B cell (primary cell): ENCODE results near the gene KLK2. TPM values are rescaled to one million over a fixed set of nuclear protein-coding genes. Genes with fewer than 3 reads are reported as not detected.

Experiments
- ATAC-seq: fragments of 200-7000 bp; cut with Tn5 transposase; one replicate; pipeline ENCODE4 v1.10.0; 2021; ENCODE audit warnings: low read depth, mild to moderate bottlenecking, moderate number of reproducible peaks, moderate library complexity
- CTCF ChIA-PET: fragments of 350-600 bp; sonication (Branson Sonifier 250); formaldehyde crosslinking; loops from one replicate; lab custom pipeline; 2021; ENCODE audit warnings: antibody characterized with exemption, inconsistent platforms; lab: Charles Lee
- POLR2A ChIA-PET: fragments of 350-600 bp; sonication (Branson Sonifier 250); formaldehyde crosslinking; loops from one replicate; lab custom pipeline; 2021; ENCODE audit warnings: antibody characterized with exemption; lab: Charles Lee
- DNase-seq: peaks from one replicate; pipeline ENCODE4 v3.0.0; 2013
- H2AFZ ChIP-seq: 2 replicates; pipeline ENCODE4 v1.6.1; 2012; ENCODE audit warnings: mild to moderate bottlenecking, low read depth, low read length; ENCODE audit not compliant: insufficient read depth, poor library complexity, severe bottlenecking
- H3K27ac ChIP-seq, 2 donors: 1 replicate in 1 of 2; 2 replicates in 1 of 2; pipeline ENCODE4 v1.5.1; 2012 to 2013; ENCODE audit warnings: low read length in 2 of 2, mild to moderate bottlenecking in 2 of 2, moderate library complexity in 1 of 2
- H3K27me3 ChIP-seq, 4 experiments: fragments of 200-600 bp in 1 of 4; sonication (generic) in 1 of 4; replicated peaks in 1 of 4; 1 replicate in 2 of 4; 2 replicates in 2 of 4; pipeline versions ENCODE4 v1.6.1 to v1.7.0; 2013 to 2016; ENCODE audit warnings: low read length in 3 of 4, mild to moderate bottlenecking in 2 of 4, mixed read lengths in 1 of 4, moderate library complexity in 1 of 4; ENCODE audit not compliant: insufficient read depth in 4 of 4, control insufficient read depth in 3 of 4; ENCODE audit errors: control extremely low read depth in 1 of 4
- H3K36me3 ChIP-seq, 2 experiments: replicated peaks in 1 of 2; 1 replicate in 1 of 2; 2 replicates in 1 of 2; pipeline versions ENCODE4 v1.6.1 to v1.7.1; 2013; ENCODE audit warnings: low read length in 1 of 2; ENCODE audit not compliant: insufficient read depth in 2 of 2, control insufficient read depth in 1 of 2; ENCODE audit errors: control extremely low read depth in 1 of 2, extremely low read depth in 1 of 2
- H3K4me1 ChIP-seq, 2 donors: fragments of 200-600 bp in 1 of 2; sonication (generic) in 1 of 2; 1 replicate in 1 of 2; 2 replicates in 1 of 2; pipeline versions ENCODE4 v1.5.1 to v1.6.1; 2013 to 2017; ENCODE audit warnings: low read length in 2 of 2; ENCODE audit not compliant: control insufficient read depth in 2 of 2, insufficient read depth in 2 of 2
- H3K4me2 ChIP-seq: replicated peaks from 2 replicates; pipeline ENCODE3; 2012; ENCODE audit warnings: mild to moderate bottlenecking, low read depth, low read length; ENCODE audit not compliant: poor library complexity, severe bottlenecking
- H3K4me3 ChIP-seq, 5 experiments: fragments of 200-600 bp in 1 of 5; sonication (generic) in 1 of 5; 1 replicate in 3 of 5; 2 replicates in 2 of 5; pipeline versions ENCODE4 v1.5.1 to v1.7.0; 2011 to 2016; ENCODE audit warnings: low read length in 4 of 5, mild to moderate bottlenecking in 4 of 5, low read depth in 2 of 5, control low read depth in 1 of 5, moderate library complexity in 1 of 5; ENCODE audit not compliant: insufficient read depth in 1 of 5; ENCODE audit errors: control extremely low read depth in 1 of 5, extremely low read depth in 1 of 5
- H3K79me2 ChIP-seq: fragments of 200-600 bp; sonication (generic); one replicate; pipeline ENCODE4 v1.6.0; 2016; ENCODE audit warnings: low read length; ENCODE audit not compliant: control insufficient read depth, insufficient read depth
- H3K9ac ChIP-seq: fragments of 200-600 bp; sonication (generic); 2 replicates; pipeline ENCODE4 v1.6.1; 2017; ENCODE audit warnings: mild to moderate bottlenecking, low read length, moderate library complexity
- H3K9me3 ChIP-seq, 3 donors: one replicate each; pipeline versions ENCODE4 v1.6.1 to v1.7.1; 2013; ENCODE audit warnings: low read length in 2 of 3; ENCODE audit not compliant: control insufficient read depth in 2 of 3, insufficient read depth in 1 of 3; ENCODE audit errors: control extremely low read depth in 1 of 3
- H4K20me1 ChIP-seq: 2 replicates; pipeline ENCODE4 v1.6.0; 2012; ENCODE audit warnings: mild to moderate bottlenecking, low read length; ENCODE audit not compliant: insufficient read depth, control insufficient read depth, poor library complexity, severe bottlenecking
- H3K27ac Mint-ChIP-seq: one replicate; pipeline ENCODE4 v1.8.0; 2021; ENCODE audit warnings: mixed read lengths
- H3K27me3 Mint-ChIP-seq: one replicate; pipeline ENCODE4 v1.8.0; 2021; ENCODE audit warnings: mixed read lengths
- H3K4me1 Mint-ChIP-seq: one replicate; pipeline ENCODE4 v1.8.0; 2021; ENCODE audit warnings: mixed read lengths
- H3K4me3 Mint-ChIP-seq: one replicate; pipeline ENCODE4 v1.8.0; 2021; ENCODE audit warnings: mixed read lengths
- H3K9me3 Mint-ChIP-seq: one replicate; pipeline ENCODE4 v1.8.0; 2022; ENCODE audit warnings: mixed read lengths; ENCODE audit not compliant: insufficient read depth
- EZH2 ChIP-seq: IDR thresholded peaks from 2 replicates; pipeline ENCODE4 v1.6.1; 2012; ENCODE audit warnings: borderline replicate concordance, low read depth, mild to moderate bottlenecking, moderate library complexity, low read length; ENCODE audit not compliant: insufficient read depth, poor library complexity, severe bottlenecking
- WGBS: methylation state at CpG from one replicate; pipeline ENCODE4 v1.1.5; 2013; ENCODE audit warnings: missing lambda C conversion rate; ENCODE audit not compliant: insufficient coverage; 5-methylcytosine and 5-hydroxymethylcytosine counted together
- intact Hi-C: fragments of 100-400 bp; cut with micrococcal nuclease; formaldehyde crosslinking; loops from one replicate; pipeline ENCODE4 v1.10.0; 2022
- polyA plus RNA-seq: library from polyadenylated mRNA; depleted of rRNA; stranded (reverse); fragments of >200 nt; gene quantifications from 2 replicates; pipeline ENCODE4 v1.2.3, GENCODE V29; 2012
- total RNA-seq, 2 donors: library from RNA; stranded (reverse); fragments of 120-200 nt in 1 of 2; gene quantifications; 1 replicate in 1 of 2; 2 replicates in 1 of 2; pipeline versions ENCODE4 v1.2.3 to v1.2.4, GENCODE V29; 2013 to 2022
- TF ChIP-seq, protein P1 (sequence below): fragments of 200-600 bp; IDR thresholded peaks from one replicate; pipeline ENCODE4 v1.8.0; 2022; ENCODE audit warnings: antibody characterized with exemption, mild to moderate bottlenecking

The KLK2 gene
- total and polyA plus RNA-seq, 2 donors (not counting 1 experiment from before 2014, with no cell fraction given), result 0.60 to 1.7 TPM

DNA sequence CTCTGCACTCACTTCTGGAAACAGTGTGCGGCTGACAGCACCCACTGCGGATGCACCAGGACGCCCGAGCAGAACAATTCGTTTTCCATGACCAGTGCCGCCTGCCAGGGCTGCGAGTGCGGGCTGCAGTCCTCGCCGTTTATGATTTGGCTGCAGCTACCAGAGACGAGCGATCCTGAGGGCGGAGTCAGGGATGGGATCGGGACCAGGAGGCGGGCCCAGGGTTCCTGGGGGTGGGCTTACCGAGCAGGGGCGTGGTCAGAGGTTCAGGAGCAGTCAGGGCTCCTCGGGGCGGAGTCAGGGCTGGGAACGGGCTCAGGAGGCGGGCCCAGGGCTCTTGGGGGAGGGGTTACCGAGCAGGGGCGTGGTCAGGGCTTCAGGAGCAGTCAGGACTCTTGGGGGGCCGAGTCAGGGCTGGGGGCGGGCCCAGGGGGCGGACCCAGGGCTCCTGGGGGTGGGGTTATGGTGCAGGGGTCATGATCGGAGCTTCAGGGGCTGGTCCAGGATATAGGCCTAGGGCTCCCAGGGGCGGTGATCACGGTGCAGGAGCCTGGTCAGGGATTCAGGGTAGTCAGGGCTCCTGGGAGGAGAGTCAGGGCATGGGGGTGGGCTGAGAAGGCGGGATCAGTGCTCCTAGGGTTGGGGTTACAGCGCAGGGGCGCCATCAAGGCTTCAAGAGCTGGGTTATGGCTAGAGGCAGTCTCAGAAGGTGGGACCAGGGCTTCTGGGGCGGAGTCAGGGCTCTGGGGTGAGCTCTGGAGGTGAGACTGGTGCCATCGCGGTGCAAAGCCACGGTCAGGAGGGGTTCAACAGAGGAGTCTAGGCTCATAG lies 36.2 kb downstream of the KLK2 start:
- ATAC-seq, result peak; percentile 75
- Histone ChIP-seq H3K79me2 (no peaks in the 10 kb centered on the region), H3K27ac (no peak overlapping the region), H3K27me3 (peaks cover 0 to 63% (median 29%) of the 10 kb centered on the region in 4 experiments), H3K9ac (peak overlapping the region; percentile 39), H3K4me2 (peak overlapping the region; percentile 71), H3K9me3 (peaks cover 0 to 19% (median 0%) of the 10 kb centered on the region in 3 donors), H2AFZ (peak overlapping the region; percentile 32), H3K4me1 (peaks cover 10 to 18% of the 10 kb centered on the region in 2 donors), H3K36me3 (no peaks in the 10 kb centered on the region), H4K20me1 (no peaks in the 10 kb centered on the region), H3K4me3 (peak overlapping the region in 2 of 5 experiments; percentile 18 to 38)
- Mint-ChIP-seq H3K9me3 (no peaks in the 10 kb centered on the region), H3K27me3 (peaks cover 42% of the 10 kb centered on the region), H3K27ac (peak overlapping the region; percentile 29), H3K4me3 (peak overlapping the region; percentile 70), H3K4me1 (peaks cover 20% of the 10 kb centered on the region)
- intact Hi-C loops, result no loop called here
- ChIA-PET CTCF (interaction anchor here (1.0 kb wide), 1 partner anchor 12 kb away, joined by 3 read pairs; no protein-coding TSS in a partner anchor), POLR2A (no interaction called here)
- TF ChIP-seq, protein P1, sequence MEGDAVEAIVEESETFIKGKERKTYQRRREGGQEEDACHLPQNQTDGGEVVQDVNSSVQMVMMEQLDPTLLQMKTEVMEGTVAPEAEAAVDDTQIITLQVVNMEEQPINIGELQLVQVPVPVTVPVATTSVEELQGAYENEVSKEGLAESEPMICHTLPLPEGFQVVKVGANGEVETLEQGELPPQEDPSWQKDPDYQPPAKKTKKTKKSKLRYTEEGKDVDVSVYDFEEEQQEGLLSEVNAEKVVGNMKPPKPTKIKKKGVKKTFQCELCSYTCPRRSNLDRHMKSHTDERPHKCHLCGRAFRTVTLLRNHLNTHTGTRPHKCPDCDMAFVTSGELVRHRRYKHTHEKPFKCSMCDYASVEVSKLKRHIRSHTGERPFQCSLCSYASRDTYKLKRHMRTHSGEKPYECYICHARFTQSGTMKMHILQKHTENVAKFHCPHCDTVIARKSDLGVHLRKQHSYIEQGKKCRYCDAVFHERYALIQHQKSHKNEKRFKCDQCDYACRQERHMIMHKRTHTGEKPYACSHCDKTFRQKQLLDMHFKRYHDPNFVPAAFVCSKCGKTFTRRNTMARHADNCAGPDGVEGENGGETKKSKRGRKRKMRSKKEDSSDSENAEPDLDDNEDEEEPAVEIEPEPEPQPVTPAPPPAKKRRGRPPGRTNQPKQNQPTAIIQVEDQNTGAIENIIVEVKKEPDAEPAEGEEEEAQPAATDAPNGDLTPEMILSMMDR, result no peak
- no peak for TF ChIP-seq EZH2
- 11% methylated on average over 35 of the region's 36 CpGs for WGBS
- peak; percentile 65 for DNase-seq

DNA sequence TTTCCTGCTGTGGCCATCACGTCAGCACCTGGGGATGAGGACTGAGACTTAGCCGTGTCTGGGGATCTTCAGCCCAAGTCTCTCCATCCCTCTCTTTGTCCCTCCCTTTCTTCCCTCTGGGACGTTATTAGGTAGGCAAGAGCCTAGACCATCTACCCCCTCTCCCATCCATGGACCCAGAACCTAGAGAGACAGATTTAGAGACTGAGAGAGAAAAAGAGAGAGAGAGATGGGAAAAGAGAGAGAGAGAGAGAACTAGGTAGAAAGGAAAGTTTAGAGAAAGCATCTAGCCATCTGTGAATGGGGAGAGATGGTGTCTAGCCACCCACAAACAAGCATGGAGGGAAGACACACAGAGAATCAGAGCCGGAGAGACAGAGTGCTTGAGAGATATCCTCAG lies 37.5 kb downstream of the KLK2 start:
- H3K27me3 ChIP-seq, result peaks cover 0 to 66% (median 29%) of the 10 kb centered on the region in 4 experiments
- H2AFZ ChIP-seq, result no peak overlapping the region
- DNase-seq, result no peak
- peaks cover 0 to 19% (median 0%) of the 10 kb centered on the region in 3 donors for H3K9me3 ChIP-seq
- no peak overlapping the region for H3K27ac Mint-ChIP-seq
- H3K4me3 Mint-ChIP-seq, result no peak overlapping the region
- no peak for ATAC-seq
- H3K79me2 ChIP-seq, result no peaks in the 10 kb centered on the region
- intact Hi-C loops, result no loop called here
- H3K9me3 Mint-ChIP-seq, result no peaks in the 10 kb centered on the region
- H3K27me3 Mint-ChIP-seq, result peaks cover 41% of the 10 kb centered on the region
- WGBS, result 25% methylated on average over 1 of the region's 4 CpGs
- no peak overlapping the region for H3K4me3 ChIP-seq
- no peak overlapping the region for H3K9ac ChIP-seq
- no peak for TF ChIP-seq EZH2
- TF ChIP-seq, protein P1, result no peak
- H3K4me1 ChIP-seq, result peaks cover 10 to 18% of the 10 kb centered on the region in 2 donors
- POLR2A ChIA-PET, result no interaction called here
- no peaks in the 10 kb centered on the region for H4K20me1 ChIP-seq
- no peak overlapping the region for H3K27ac ChIP-seq
- H3K4me2 ChIP-seq, result no peak overlapping the region
- CTCF ChIA-PET, result interaction anchor here (0.9 kb wide), 1 partner anchor 128 kb away, joined by 3 read pairs; no protein-coding TSS in a partner anchor
- H3K36me3 ChIP-seq, result no peaks in the 10 kb centered on the region
- peaks cover 20% of the 10 kb centered on the region for H3K4me1 Mint-ChIP-seq
